Measurements from ENCODE around the gene PIEZO1.

DNA sequence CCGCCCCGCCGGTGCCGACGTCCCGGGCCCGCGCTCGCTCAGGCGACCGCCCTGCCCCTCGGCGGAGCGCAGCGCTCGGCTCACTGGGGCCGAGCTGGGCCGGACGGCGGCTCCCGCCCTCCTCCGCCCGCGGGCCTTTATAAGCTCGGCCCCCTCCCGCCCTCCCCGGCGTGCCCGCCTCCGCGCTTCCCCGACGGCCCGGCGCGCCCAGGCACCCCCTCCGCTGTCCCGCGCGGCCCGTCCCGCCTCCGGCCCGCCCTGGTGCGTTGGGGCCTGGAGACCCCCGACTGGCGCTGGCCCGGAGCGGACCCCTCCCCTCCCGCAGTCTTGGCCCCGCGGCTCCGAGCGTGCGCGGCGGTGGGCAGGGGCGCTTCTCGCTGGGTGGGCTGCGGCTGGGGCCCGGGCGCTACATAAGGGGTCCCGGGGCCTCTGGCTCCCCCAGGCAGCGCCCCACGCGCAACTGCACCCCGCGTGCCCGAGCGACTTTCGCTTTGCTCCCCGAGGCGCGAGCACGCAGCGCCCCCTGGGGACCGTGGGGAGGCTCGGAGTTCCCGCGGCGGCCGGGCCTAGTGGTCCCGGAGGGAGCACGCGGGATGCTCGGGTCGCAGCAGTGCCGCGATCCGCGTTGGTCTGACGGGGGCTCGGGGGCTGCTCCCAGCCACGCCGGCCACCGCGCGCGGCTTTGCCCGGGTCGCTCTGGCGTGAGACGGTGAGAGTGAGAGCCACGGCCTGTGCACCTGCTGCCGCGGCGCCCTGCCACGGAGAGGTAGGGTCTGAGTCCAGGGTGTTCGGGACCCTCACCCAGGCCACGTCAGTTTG, at the start of gene PIEZO1:
- TF ChIP-seq, protein P1, sequence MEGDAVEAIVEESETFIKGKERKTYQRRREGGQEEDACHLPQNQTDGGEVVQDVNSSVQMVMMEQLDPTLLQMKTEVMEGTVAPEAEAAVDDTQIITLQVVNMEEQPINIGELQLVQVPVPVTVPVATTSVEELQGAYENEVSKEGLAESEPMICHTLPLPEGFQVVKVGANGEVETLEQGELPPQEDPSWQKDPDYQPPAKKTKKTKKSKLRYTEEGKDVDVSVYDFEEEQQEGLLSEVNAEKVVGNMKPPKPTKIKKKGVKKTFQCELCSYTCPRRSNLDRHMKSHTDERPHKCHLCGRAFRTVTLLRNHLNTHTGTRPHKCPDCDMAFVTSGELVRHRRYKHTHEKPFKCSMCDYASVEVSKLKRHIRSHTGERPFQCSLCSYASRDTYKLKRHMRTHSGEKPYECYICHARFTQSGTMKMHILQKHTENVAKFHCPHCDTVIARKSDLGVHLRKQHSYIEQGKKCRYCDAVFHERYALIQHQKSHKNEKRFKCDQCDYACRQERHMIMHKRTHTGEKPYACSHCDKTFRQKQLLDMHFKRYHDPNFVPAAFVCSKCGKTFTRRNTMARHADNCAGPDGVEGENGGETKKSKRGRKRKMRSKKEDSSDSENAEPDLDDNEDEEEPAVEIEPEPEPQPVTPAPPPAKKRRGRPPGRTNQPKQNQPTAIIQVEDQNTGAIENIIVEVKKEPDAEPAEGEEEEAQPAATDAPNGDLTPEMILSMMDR (IDR thresholded peaks at IDR 0.05), result peak in 1 of 3 donors; percentile 66
- no peak for TF ChIP-seq POLR2A (IDR thresholded peaks at IDR 0.05)

Data from lower leg skin (tissue), 3 donors.